ENCODE results near the gene BCLAF1. TPM values are rescaled to one million over a fixed set of nuclear protein-coding genes. Genes with fewer than 3 reads are reported as not detected.

BCLAF1 gene
- total RNA-seq, 1 donor: 181 TPM

- no peak for DNase-seq (ENCODE audit: low read depth)
- no peak for TF ChIP-seq CTCF (IDR thresholded peaks at IDR 0.05; ENCODE audit: insufficient read depth, low read length)
- no peak overlapping the region for H3K4me3 ChIP-seq (ENCODE audit: low read depth, low read length)
These were observed 37.2 kb downstream of the BCLAF1 start for GRCh38 chr6:136252441-136252840.

- no peak for DNase-seq (ENCODE audit: low read depth)
- H3K4me3 ChIP-seq (ENCODE audit: low read depth, low read length): no peak overlapping the region
- no peak for TF ChIP-seq CTCF (IDR thresholded peaks at IDR 0.05; ENCODE audit: insufficient read depth, low read length)
These were observed 38.3 kb downstream of the BCLAF1 start for GRCh38 chr6:136251394-136251793.

- TF ChIP-seq CTCF (IDR thresholded peaks at IDR 0.05; ENCODE audit: insufficient read depth, low read length): no peak
- H3K4me3 ChIP-seq (ENCODE audit: low read depth, low read length): peak overlapping the region; percentile 92
- no peak for DNase-seq (ENCODE audit: low read depth)
These were observed 39.0 kb downstream of the BCLAF1 start for GRCh38 chr6:136250686-136251008.

- no peak for TF ChIP-seq CTCF (IDR thresholded peaks at IDR 0.05; ENCODE audit: insufficient read depth, low read length)
- peak; percentile 99 for DNase-seq (ENCODE audit: low read depth)
- H3K4me3 ChIP-seq (ENCODE audit: low read depth, low read length): peak within 1 kb of the TSS; percentile 92
These were observed 39.6 kb downstream of the BCLAF1 start, which contains the start of gene MTFR2 for GRCh38 chr6:136249811-136250685. MTFR2 (minus strand) TSS chr6:136250311; CDS start chr6:136249099, 1,212 bp downstream.

GRCh38 chr6:136249336-136249735 lies 40.3 kb downstream of the BCLAF1 start:
- DNase-seq (ENCODE audit: low read depth): peak; percentile 16
- TF ChIP-seq CTCF (IDR thresholded peaks at IDR 0.05; ENCODE audit: insufficient read depth, low read length): no peak
- peak overlapping the region; percentile 92 for H3K4me3 ChIP-seq (ENCODE audit: low read depth, low read length)

- no peak for TF ChIP-seq CTCF (IDR thresholded peaks at IDR 0.05; ENCODE audit: insufficient read depth, low read length)
- no peak overlapping the region for H3K4me3 ChIP-seq (ENCODE audit: low read depth, low read length)
- DNase-seq (ENCODE audit: low read depth): peak; percentile 19
These were observed 45.5 kb downstream of the BCLAF1 start for GRCh38 chr6:136244061-136244616.

Measured in fibroblast of the aortic adventitia (primary cell).